Glomerular visceral epithelial cell (primary cell): ENCODE results near the gene AUTS2.

Experiments used
- DNase-seq: peaks from one replicate; pipeline ENCODE4 v3.0.0-alpha.2; 2016; ENCODE audit errors: extremely low spot score

AUTS2 gene

DNA sequence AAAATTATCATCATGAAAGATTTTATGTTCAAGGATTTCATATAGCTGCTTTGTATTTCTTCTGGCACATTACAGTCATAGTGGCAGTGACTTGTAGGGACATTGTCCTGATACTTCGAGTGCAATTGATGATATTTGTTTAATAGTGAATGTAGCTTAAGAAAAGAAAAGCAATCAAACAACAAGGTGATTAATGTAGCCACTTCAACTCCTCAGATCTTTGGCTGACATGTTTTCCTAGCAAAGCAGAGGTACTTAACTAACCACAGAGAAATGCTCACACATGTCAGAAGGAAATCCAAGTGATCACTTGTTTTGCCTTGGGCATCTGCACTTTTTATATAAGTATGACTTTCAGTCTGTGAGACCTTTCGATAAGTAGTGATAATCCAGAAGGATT, 470.3 kb downstream of the AUTS2 start:
- no peak for DNase-seq

DNA sequence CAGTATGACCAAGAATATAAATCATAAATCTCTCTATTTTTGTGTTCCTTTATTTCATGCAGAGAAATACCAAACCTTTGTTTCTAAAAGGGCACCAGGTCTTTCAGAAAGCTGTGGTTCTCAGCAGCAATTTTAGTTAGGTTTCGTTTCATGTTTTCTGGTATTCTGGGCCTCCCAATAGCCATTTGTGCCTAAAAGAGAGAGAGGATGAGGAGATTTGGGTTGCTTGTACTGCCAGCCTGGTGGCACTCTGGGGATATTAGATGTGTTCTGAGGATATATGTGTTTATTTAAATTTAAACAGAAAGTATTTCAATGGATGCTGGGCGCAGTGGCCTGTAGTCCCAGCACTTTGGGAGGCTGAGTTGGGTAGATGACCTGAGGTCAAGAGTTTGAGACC, 471.7 kb downstream of the AUTS2 start:
- no peak for DNase-seq

DNA sequence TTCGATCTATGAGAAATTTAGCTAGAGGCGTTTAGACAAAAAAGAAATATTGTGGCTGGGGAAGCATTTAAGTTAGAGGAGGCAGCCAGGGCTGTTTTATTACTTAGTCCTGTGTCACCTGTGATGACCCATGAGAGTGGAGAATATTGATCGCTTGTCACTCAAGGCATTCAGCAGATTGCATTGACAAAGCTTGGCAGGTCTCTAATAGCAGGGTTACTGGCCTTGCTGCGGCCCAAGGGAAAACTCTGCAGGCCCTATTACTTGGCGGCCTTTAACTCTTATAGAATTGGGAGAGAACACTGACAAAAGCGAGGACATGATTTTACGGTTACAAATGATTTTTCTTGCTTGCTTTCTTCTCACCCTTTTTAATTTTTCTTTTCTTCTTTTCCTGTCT, 473.5 kb downstream of the AUTS2 start:
- DNase-seq, result no peak

DNA sequence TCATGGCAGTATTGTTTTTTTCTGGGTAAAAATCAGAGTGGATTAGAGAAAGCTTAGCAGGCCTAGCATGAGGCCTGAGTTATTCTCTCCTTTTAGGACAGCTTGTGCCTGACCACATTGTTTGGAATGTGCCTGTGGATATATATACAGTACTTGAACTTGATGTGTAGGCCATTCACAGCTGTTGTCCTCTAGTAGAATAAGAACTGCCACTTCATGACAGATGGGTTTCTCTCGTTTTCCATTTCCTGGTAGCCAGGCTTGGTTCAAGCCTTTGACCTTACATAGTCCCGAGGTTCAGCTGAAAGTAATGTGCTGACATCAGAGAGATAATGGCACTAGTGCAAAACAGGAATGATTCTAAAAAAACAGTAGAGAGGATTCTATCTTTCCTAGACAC, 473.9 kb downstream of the AUTS2 start:
- DNase-seq, result no peak

- DNase-seq, result no peak
Measured at GRCh38 chr7:70076325-70076724, 478.1 kb downstream of the AUTS2 start.

- DNase-seq, result no peak
Measured at GRCh38 chr7:70082099-70082611, 483.9 kb downstream of the AUTS2 start.

DNA sequence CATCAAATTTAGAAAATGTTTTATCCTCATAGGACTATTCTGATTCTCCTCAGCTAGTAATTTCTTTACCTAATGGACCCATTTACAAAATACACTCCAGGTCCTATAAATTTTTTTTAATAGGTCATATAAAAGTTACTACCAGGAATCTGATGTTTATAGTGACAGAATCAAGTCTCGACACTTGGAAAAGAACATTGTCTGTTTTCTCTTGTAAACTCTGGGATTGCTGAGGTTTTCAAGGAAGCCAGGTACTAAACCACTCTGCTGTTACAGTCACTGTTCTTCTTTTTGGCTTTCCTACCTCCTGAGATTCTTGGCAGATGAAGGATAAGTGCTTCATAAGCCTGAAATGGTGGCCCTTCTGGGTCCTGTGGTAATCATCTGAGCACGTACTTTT, 493.1 kb downstream of the AUTS2 start:
- no peak for DNase-seq

- DNase-seq, result no peak
Measured at GRCh38 chr7:70092314-70093204, 494.3 kb downstream of the AUTS2 start.

DNA sequence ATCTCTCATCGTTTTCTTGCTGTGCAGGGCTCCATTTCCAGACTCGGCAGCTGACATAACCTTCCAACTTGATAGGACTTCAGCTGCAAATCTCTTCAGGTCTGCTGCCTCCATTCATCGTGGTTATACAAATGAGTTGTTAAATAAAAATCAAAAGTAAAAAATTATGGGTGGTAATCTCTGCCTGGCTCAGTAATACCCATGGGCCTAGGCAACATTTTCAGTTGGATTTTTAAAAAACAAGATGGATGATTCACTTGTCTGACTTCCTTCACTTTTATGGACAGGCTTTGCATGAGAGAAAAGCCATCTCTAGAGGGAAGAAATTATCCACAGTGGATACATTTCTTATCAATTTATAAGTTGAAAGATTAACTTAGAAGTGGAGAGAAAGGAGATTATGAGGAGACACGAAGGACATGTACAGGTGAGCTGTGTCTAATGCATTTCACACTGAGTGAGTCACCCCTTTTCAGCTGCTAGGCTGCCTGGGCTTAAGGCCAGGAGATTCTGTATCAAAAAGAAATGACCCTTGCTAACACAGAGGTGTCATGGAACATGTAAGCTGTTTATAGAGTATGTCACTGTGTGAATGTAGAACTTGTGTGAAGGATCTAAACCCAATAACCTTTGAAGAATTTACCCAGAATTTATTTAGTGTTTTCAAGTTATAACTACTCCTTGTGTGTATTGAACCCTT, 495.1 kb downstream of the AUTS2 start:
- DNase-seq, result no peak

DNA sequence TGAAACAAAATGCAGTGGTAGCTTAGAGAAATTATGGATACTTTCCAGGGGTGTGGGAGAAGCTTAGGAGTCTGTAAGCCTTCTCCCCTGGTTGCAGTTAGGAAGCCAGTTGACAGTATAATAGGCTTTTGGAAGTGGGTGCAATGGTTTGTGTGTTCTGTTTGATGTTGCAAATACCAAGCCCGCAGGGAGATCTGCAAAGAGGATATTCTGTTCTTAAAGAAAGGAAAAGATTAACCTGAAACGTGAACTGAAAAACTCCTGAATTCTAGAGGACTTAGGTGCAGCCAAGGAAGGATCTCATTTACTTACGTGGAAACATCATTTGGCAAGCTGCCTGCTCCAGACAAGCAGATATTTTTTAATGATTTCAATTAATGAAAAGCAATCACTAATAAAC, 496.6 kb downstream of the AUTS2 start:
- no peak for DNase-seq

- no peak for DNase-seq
Measured at GRCh38 chr7:70097645-70098044, 499.4 kb downstream of the AUTS2 start.

GRCh38 chr7:70098133-70098561, 499.9 kb downstream of the AUTS2 start:
- DNase-seq, result no peak

DNA sequence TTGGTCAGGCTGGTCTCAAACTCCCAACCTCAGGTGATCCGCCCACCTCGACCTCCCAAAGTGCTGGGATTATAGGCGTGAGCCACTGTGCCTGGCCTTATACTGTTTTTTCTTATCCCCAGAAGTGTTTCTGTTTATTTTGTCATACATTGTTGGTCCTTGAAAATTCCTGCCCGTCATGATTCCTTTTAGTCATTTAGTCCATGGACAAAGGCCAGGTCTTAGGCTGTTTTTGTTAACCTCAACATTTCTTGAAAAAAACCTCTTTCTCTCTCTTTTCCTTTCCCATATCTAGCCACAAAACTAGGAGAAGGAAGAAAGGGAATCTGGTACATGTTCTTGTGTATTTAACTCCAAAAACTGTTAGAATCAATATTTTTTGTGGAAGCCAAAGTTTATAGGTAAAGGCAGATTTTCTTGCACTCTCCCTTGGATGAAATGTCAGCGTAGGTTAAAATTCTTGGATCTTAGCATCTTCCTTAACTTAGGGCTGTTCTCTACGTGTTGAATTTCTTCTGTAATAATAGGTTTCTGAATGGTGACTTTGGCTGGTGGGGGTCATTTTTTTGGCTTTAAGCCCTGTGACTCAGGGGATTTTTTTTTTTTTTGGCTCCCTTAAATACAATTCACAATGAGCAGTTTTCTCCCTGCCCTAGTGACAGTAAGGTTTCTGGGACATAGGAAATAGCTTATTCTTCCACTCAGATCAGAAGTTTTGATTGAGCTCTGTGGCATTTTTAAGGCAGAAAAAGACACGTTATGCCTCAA, 500.8 kb downstream of the AUTS2 start:
- DNase-seq, result no peak

GRCh38 chr7:70104243-70104642, 506.0 kb downstream of the AUTS2 start:
- DNase-seq, result no peak

DNA sequence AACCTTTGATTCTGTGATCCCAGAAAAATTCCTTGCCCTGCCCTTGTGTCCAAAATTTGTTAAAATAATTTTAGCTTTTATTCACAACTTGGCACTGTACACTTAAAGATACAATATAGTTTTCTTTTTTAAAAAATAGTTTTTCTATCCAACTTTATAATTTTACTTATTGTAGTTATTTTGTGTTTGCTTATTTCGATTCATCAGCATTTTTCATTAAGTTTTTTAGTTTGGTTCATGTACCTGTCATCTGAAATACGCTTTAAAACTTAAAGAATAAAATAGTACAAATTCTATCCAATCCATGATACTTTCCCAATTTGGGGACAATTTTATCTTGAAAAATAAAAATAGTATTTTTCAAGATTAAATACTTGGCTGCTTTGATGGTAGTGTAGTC, 514.8 kb downstream of the AUTS2 start:
- DNase-seq, result no peak

DNA sequence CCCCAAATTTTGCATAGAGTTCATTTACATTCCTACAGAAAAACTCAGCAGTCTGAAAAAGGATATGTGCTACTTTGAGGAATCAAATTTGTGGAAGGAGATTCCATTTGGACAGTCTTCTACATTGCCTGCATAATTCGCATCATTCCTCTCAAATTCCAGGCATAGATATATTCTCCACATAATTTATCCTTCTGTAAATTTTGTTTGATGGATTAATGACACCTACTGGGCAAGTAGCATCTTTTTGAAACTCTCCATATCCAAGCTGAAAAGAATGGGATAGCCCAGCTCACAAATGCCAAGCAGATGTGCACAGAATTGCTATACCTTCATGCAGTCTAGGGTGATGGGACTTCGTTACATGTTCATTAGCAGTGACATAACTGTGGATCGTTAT, 515.3 kb downstream of the AUTS2 start:
- no peak for DNase-seq

DNA sequence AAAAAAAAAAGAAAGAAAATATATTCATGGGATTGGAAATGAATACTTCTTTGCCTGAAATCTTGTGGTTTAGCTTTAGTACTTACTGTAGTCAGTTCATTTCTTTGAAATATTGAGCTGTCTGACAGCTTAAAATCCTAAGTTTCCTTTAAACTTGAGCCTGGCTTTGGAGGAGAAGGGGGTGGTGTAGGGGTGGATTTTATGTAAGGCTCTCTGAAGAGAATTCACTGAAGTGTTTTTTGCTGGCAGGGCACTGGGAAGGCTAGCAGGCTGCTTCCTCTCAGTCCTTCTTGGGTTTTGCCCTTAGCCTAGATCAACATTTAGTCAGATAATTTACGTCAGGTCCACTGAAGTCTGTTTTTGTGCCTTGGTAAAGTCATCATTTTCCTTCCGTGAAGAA, 516.5 kb downstream of the AUTS2 start:
- DNase-seq, result no peak

GRCh38 chr7:70116244-70116643, 518.0 kb downstream of the AUTS2 start:
- no peak for DNase-seq

DNA sequence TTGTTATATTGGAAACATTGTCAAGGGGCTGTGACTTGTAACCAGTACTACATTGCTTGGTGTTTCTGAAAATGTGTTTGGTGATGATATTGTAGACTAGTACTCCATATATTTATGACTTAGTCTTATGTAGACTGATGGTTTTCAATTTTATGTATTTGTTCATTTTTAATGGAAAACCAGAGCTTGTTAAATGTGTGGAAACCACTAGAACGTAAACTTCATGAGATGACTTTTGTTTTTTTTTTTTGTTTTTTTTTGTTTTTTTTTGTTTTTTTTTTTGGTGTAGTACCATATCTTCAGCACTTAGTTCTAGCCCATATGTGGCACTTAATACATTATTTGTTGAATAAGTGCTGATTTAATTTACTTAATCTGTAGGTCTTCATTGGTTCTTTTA, 518.6 kb downstream of the AUTS2 start:
- DNase-seq, result no peak

- no peak for DNase-seq
Measured at GRCh38 chr7:70120851-70121250, 522.6 kb downstream of the AUTS2 start.

DNA sequence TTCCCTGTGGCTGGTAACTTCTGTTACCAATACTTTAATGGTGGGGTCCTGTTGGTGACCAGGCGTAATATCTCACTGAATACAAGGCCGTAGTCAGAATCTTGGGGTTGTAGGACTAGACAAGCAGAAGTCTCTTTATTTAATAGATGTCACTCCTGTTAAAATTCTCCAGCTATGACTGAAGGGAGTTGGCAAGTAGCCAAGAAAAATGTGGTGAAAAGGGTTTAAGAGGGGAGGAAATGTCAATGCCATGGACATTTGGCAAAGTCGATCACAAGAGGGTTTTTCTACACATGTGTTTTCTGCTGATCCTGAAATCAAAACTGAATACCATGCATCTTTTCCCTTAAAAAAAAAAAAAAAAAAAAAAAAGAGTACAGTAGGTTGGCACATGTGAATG, 533.5 kb downstream of the AUTS2 start:
- DNase-seq, result no peak

- no peak for DNase-seq
Measured at GRCh38 chr7:70132226-70132851, 534.1 kb downstream of the AUTS2 start.
